ENCODE results near the gene DDX49. TPM values are rescaled to one million over a fixed set of nuclear protein-coding genes. Genes with fewer than 3 reads are reported as not detected.

DDX49 gene
- total RNA-seq, 2 experiments from 2014 or later, result 63.7 to 82.4 TPM

DNA sequence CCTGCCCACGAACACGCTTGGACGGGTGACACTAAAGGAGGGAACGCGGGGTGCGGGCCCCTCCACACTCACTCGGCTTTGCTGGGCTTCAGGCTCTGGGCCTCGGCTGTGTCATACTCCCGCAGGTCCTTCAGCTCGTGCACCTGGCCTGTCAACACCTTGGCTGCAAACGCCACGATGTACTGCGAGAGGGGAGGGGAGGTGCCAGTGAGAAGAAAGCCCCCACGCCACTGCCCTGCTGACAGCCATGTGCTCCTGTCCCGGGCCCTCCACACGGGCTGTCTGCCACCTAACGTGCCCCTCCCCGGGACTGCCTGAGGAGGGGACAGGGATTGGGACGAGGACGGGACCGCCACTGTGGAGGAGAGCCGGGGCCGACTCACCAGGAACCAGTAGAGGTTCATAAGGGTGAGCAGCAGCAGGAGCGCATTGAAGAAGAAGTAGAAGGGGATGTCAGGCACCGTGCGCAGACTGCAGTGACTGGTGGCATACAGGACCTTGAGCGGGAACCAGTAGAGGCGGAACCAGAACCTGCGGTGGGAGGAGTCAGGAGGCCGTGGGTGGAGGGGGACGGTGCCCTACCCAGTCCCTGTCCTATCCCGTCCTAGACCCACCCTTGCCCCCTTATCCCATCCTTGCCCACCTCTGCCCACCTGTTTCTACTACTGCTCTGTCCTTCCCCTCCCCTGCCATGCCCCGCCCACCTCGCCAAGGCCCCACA is 40.5 kb upstream of the DDX49 start:
- no TSS peak for BruUV-seq (replicated peaks)
- intact Hi-C loops (cut with micrococcal nuclease; ENCODE audit: unreplicated experiment), result no loop called here
- H3K36me3 ChIP-seq (ENCODE audit: insufficient read depth, low read length), result no peaks in the 10 kb centered on the region; the same call in 1 of the 2 replicates
- ChIA-PET CTCF (ENCODE audit: unreplicated experiment) (interaction anchor here (0.6 kb wide), 1 partner anchor 28 kb away, joined by 3 read pairs; no protein-coding TSS in a partner anchor), POLR2A (interaction anchor here (0.7 to 1.2 kb wide), 3 partner anchors 10 to 104 kb away, joined by 3 read pairs; no protein-coding TSS in a partner anchor)
- H3K27ac ChIP-seq (ENCODE audit: low read depth, low read length, poor library complexity, severe bottlenecking), result no peak overlapping the region
- H4K20me1 ChIP-seq (ENCODE audit: insufficient read depth, low read length), result no peaks in the 10 kb centered on the region
- TF ChIP-seq EZH2phosphoT487 (IDR thresholded peaks at IDR 0.05; ENCODE audit: borderline replicate concordance, low read depth, low read length) (no peak), CTCF (conservative IDR thresholded peaks at IDR 0.05; ENCODE audit: low read length) (no peak)
- no peaks in the 10 kb centered on the region for H3K79me2 ChIP-seq (ENCODE audit: insufficient read depth, low read depth, low read length)
- no peaks in the 10 kb centered on the region for H3K4me1 ChIP-seq (ENCODE audit: insufficient read depth, low read length, poor library complexity, severe bottlenecking)
- no peak overlapping the region for H3K4me3 ChIP-seq (ENCODE audit: low read depth, low read length, poor library complexity, severe bottlenecking)
- H3K9me3 ChIP-seq (ENCODE audit: low read length), result no peaks in the 10 kb centered on the region
- no peak overlapping the region for H2AFZ ChIP-seq (ENCODE audit: low read length)
- no peaks in the 10 kb centered on the region for H3K9me2 ChIP-seq (ENCODE audit: insufficient read depth, low read length)
- no peak for DNase-seq (ENCODE audit: low spot score)
- H3K4me2 ChIP-seq (ENCODE audit: low read length), result no peak overlapping the region

DNA sequence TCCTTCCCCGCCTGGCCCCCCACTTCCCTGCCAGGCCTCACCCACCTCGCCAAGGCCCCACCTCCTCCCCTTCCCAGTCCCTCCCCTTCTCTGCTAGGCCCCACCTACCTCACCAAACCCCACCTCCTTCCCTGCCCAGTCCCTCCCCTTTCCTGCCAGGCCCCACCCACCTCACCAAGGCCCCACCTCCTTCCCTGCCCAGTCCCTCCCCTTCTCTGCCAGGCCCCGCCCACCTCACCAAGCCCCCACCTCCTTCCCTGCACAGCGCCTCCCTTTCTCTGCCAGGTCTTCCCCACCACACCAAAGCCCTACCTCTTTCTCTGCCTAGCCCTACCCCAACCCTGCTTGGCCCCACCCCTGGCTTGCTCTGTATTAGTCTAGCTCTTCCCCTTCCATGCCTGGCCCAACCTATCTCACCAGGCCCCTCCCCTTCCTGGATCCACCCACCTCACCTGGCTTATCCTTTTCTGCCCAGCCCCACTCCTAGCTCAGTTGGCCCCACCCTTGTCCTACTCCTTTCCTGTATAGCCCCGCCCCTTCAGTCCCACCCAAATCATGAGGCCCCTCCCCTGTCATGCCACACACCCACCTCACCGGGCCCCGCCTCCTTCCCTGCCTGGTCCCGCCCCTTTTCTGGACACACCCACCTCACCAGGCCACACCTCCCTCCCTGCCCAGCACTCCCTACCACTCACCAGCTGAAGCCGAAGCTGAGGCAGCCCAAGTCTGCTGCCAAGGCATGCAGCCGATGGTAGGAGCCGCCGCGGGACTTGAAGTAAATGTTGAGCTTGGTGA is 39.7 kb upstream of the DDX49 start:
- POLR2A ChIA-PET, result interaction anchor here (0.6 to 1.2 kb wide), 6 partner anchors 9 to 618 kb away, joined by 3 to 6 read pairs (median 3); no protein-coding TSS in a partner anchor

More for the DNA sequence above, 39.7 kb upstream of the DDX49 start:
- Histone ChIP-seq H3K36me3 (ENCODE audit: insufficient read depth, low read length) (no peaks in the 10 kb centered on the region; the same call in 1 of the 2 replicates), H3K79me2 (ENCODE audit: insufficient read depth, low read depth, low read length) (no peaks in the 10 kb centered on the region), H3K4me2 (ENCODE audit: low read length) (no peak overlapping the region), H3K9me2 (ENCODE audit: insufficient read depth, low read length) (no peaks in the 10 kb centered on the region), H3K9me3 (ENCODE audit: low read length) (no peaks in the 10 kb centered on the region), H2AFZ (ENCODE audit: low read length) (no peak overlapping the region), H3K4me3 (ENCODE audit: low read depth, low read length, poor library complexity, severe bottlenecking) (no peak overlapping the region), H3K4me1 (ENCODE audit: insufficient read depth, low read length, poor library complexity, severe bottlenecking) (no peaks in the 10 kb centered on the region), H4K20me1 (ENCODE audit: insufficient read depth, low read length) (no peaks in the 10 kb centered on the region), H3K27ac (ENCODE audit: low read depth, low read length, poor library complexity, severe bottlenecking) (no peak overlapping the region)
- peak; percentile 83 for DNase-seq (ENCODE audit: low spot score)
- intact Hi-C loops (cut with micrococcal nuclease; ENCODE audit: unreplicated experiment), result no loop called here
- CTCF ChIA-PET (ENCODE audit: unreplicated experiment), result interaction anchor here (0.6 kb wide), 1 partner anchor 29 kb away, joined by 3 read pairs; no protein-coding TSS in a partner anchor
- TF ChIP-seq CTCF (conservative IDR thresholded peaks at IDR 0.05; ENCODE audit: low read length) (no peak), EZH2phosphoT487 (IDR thresholded peaks at IDR 0.05; ENCODE audit: borderline replicate concordance, low read depth, low read length) (no peak)
- BruUV-seq (replicated peaks), result no TSS peak

Data from OCI-LY7 (cell line).